Neural cell (in vitro differentiated cells): ENCODE results near the gene ERFL. TPM values are rescaled to one million over a fixed set of nuclear protein-coding genes. Genes with fewer than 3 reads are reported as not detected.

Experiments
- H2AFZ ChIP-seq: fragments of 200-600, 300-800 bp; sonication (generic), shearing (Covaris generic); 2 replicates; pipeline ENCODE4 v1.6.0; 2014; ENCODE audit warnings: low read depth, mild to moderate bottlenecking, antibody characterized with exemption, low read length, moderate library complexity
- H3F3A ChIP-seq: fragments of 200-600 bp; shearing (Covaris generic); 2 replicates; pipeline ENCODE4 v1.6.1; 2016; ENCODE audit warnings: mild to moderate bottlenecking, moderate library complexity, mixed read lengths, antibody characterized with exemption, low read length; ENCODE audit not compliant: insufficient read depth, poor library complexity, severe bottlenecking
- H3K27ac ChIP-seq: fragments of 200-600, 300-800 bp; sonication (generic), shearing (Covaris generic); 2 replicates; pipeline ENCODE4 v1.5.1; 2014; ENCODE audit warnings: mild to moderate bottlenecking, low read length, moderate library complexity
- H3K27me3 ChIP-seq: fragments of 300-800, 200-600 bp; sonication (generic), shearing (Covaris generic); 2 replicates; pipeline ENCODE4 v1.6.0; 2014; ENCODE audit warnings: mild to moderate bottlenecking, low read depth, low read length, moderate library complexity; ENCODE audit not compliant: insufficient read depth
- H3K36me3 ChIP-seq: fragments of 300-800, 200-600 bp; sonication (generic), shearing (Covaris generic); 2 replicates; pipeline ENCODE4 v1.5.1; 2014; ENCODE audit warnings: mild to moderate bottlenecking, antibody characterized with exemption, low read length, moderate library complexity; ENCODE audit not compliant: insufficient read depth
- H3K4me2 ChIP-seq: fragments of 300-800, 200-600 bp; sonication (generic), shearing (Covaris generic); 2 replicates; pipeline ENCODE4 v1.6.0; 2014; ENCODE audit warnings: mild to moderate bottlenecking, low read length
- H3K4me3 ChIP-seq: fragments of 300-800, 200-600 bp; sonication (generic), shearing (Covaris generic); 2 replicates; pipeline ENCODE4 v1.5.1; 2014; ENCODE audit warnings: mild to moderate bottlenecking, low read length, moderate library complexity
- H3K79me2 ChIP-seq: fragments of 200-600 bp; shearing (Covaris generic); replicated peaks from 2 replicates; pipeline ENCODE4 v1.6.0; 2014; ENCODE audit warnings: mild to moderate bottlenecking, low read length, moderate library complexity; ENCODE audit not compliant: insufficient read depth
- H3K9ac ChIP-seq: fragments of 300-800, 200-600 bp; sonication (generic), shearing (Covaris generic); 2 replicates; pipeline ENCODE4 v1.6.1; 2016; ENCODE audit warnings: mild to moderate bottlenecking, low read length, mixed read lengths
- H3K9me2 ChIP-seq: fragments of 200-600 bp; shearing (Covaris generic); 2 replicates; pipeline ENCODE4 v1.6.1; 2016; ENCODE audit warnings: mild to moderate bottlenecking, low read length, mixed read lengths; ENCODE audit not compliant: insufficient read depth
- H3K9me3 ChIP-seq: fragments of 200-600, 300-800 bp; sonication (generic), shearing (Covaris generic); 2 replicates; pipeline ENCODE4 v1.6.1; 2016; ENCODE audit warnings: mild to moderate bottlenecking, mixed run types, low read length, moderate library complexity, mixed read lengths
- H4K20me1 ChIP-seq: fragments of 200-600 bp; shearing (Covaris generic); 2 replicates; pipeline ENCODE4 v1.6.1; 2016; ENCODE audit warnings: mild to moderate bottlenecking, mixed run types; ENCODE audit not compliant: insufficient read depth
- CTCF ChIP-seq: fragments of 450-650 bp; IDR thresholded peaks from 2 replicates; pipeline ENCODE4 v1.5.1; 2014; ENCODE audit warnings: antibody characterized with exemption, mild to moderate bottlenecking, moderate library complexity; ENCODE audit not compliant: poor library complexity, severe bottlenecking
- EP300 ChIP-seq: fragments of 450-650 bp; conservative IDR thresholded peaks from 2 replicates; pipeline ENCODE4 v1.6.1; 2014; ENCODE audit warnings: antibody characterized with exemption, mild to moderate bottlenecking, moderate library complexity; ENCODE audit not compliant: poor library complexity, severe bottlenecking
- EZH2 ChIP-seq: fragments of 200-600, 300-800 bp; shearing (Covaris generic), sonication (generic); IDR thresholded peaks from 2 replicates; pipeline ENCODE4 v1.6.1; 2014; ENCODE audit warnings: antibody characterized with exemption, low read length, borderline replicate concordance, mild to moderate bottlenecking; ENCODE audit not compliant: insufficient read depth, poor library complexity, severe bottlenecking
- MXI1 ChIP-seq: fragments of 450-650 bp; conservative IDR thresholded peaks from 2 replicates; pipeline ENCODE4 v1.6.1; 2014; ENCODE audit warnings: antibody characterized with exemption, mild to moderate bottlenecking; ENCODE audit not compliant: poor library complexity, severe bottlenecking
- POLR2AphosphoS5 ChIP-seq: IDR thresholded peaks from 2 replicates; pipeline ENCODE4 v1.6.1; 2012
- RAD21 ChIP-seq: fragments of 450-650 bp; conservative IDR thresholded peaks from 2 replicates; pipeline ENCODE4 v1.6.1; 2014; ENCODE audit warnings: antibody characterized with exemption, mild to moderate bottlenecking, moderate library complexity
- REST ChIP-seq: IDR thresholded peaks from 2 replicates; pipeline ENCODE4 v1.6.1; 2012; ENCODE audit warnings: borderline replicate concordance
- SMC3 ChIP-seq: fragments of 450-650 bp; conservative IDR thresholded peaks from 2 replicates; pipeline ENCODE4 v1.6.1; 2014; ENCODE audit warnings: antibody characterized with exemption, mild to moderate bottlenecking, moderate library complexity; ENCODE audit not compliant: poor library complexity
- TAF1 ChIP-seq: IDR thresholded peaks from 2 replicates; pipeline ENCODE4 v1.6.1; 2012; ENCODE audit warnings: low read depth
- polyA plus RNA-seq: library from polyadenylated mRNA; depleted of rRNA; stranded (reverse); fragments of >200 nt; gene quantifications from 2 replicates; pipeline ENCODE4 v1.2.3, GENCODE V29; 2014

ERFL gene
- polyA plus RNA-seq, 1 donor from 2014 or later, result 0.31 TPM

- H3K9me2 ChIP-seq, result no peaks in the 10 kb centered on the region
- no peak overlapping the region for H2AFZ ChIP-seq
- H3K4me3 ChIP-seq, result no peak overlapping the region
- peaks cover 74% of the 10 kb centered on the region for H3K27me3 ChIP-seq
- H3K4me2 ChIP-seq, result no peak overlapping the region
- H4K20me1 ChIP-seq, result no peaks in the 10 kb centered on the region
- no peaks in the 10 kb centered on the region for H3K9me3 ChIP-seq
- H3K79me2 ChIP-seq, result no peaks in the 10 kb centered on the region
- H3K9ac ChIP-seq, result no peak overlapping the region
- H3F3A ChIP-seq, result no peaks in the 10 kb centered on the region
- no peak overlapping the region for H3K27ac ChIP-seq
- TF ChIP-seq RAD21, result no peak
- TF ChIP-seq EP300, result no peak
- no peaks in the 10 kb centered on the region for H3K36me3 ChIP-seq
Measured at GRCh38 chr19:41935760-41936415, 7.6 kb upstream of the ERFL start.

- no peaks in the 10 kb centered on the region for H3K79me2 ChIP-seq
- no peaks in the 10 kb centered on the region for H3K9me3 ChIP-seq
- no peak overlapping the region for H3K4me3 ChIP-seq
- no peak overlapping the region for H3K9ac ChIP-seq
- H3K27ac ChIP-seq, result no peak overlapping the region
- peaks cover 75% of the 10 kb centered on the region for H3K27me3 ChIP-seq
- no peaks in the 10 kb centered on the region for H4K20me1 ChIP-seq
- TF ChIP-seq EP300 (no peak), CTCF (peak; percentile 85), TAF1 (no peak), RAD21 (peak; percentile 66), EZH2 (no peak), REST (no peak), POLR2AphosphoS5 (no peak), SMC3 (peak; percentile 66), MXI1 (no peak)
- H3K36me3 ChIP-seq, result no peaks in the 10 kb centered on the region
- H3K9me2 ChIP-seq, result no peaks in the 10 kb centered on the region
- no peak overlapping the region for H3K4me2 ChIP-seq
- no peak overlapping the region for H2AFZ ChIP-seq
- no peaks in the 10 kb centered on the region for H3F3A ChIP-seq
Measured at GRCh38 chr19:41934849-41935374, 6.7 kb upstream of the ERFL start.
